GM12801 (cell line): ENCODE measurements around the gene ALDH16A1.

Experiments used
- CTCF ChIP-seq: IDR thresholded peaks from one replicate; pipeline ENCODE4 v1.5.1; 2011; ENCODE audit warnings: control low read depth; ENCODE audit not compliant: insufficient read length; ENCODE audit errors: extremely low read depth

Gene ALDH16A1

GRCh38 chr19:49514151-49514550 lies 61.1 kb downstream of the ALDH16A1 start:
- TF ChIP-seq CTCF: no peak

- no peak for TF ChIP-seq CTCF
These were observed 62.7 kb downstream of the ALDH16A1 start for GRCh38 chr19:49515767-49516166.

GRCh38 chr19:49518033-49518432 lies 65.0 kb downstream of the ALDH16A1 start:
- TF ChIP-seq CTCF: no peak
